AG04450 (cell line): Measurements from ENCODE around the gene UNC79. TPM values are rescaled to one million over a fixed set of nuclear protein-coding genes. Genes with fewer than 3 reads are reported as not detected.

Source experiments
- CTCF ChIA-PET: fragments of 300-600, 350-600 bp; formaldehyde crosslinking; extraction: SDS; loops from one replicate; lab custom pipeline; 2022; ENCODE audit warnings: antibody characterized with exemption, inconsistent platforms; lab: Charles Lee
- POLR2A ChIA-PET: fragments of 350-600 bp; formaldehyde crosslinking; extraction: SDS; loops from one replicate; lab custom pipeline; 2021; ENCODE audit warnings: antibody characterized with exemption, inconsistent platforms; lab: Yijun Ruan, JAX
- DNase-seq: peaks from one replicate; pipeline ENCODE4 v3.0.0-alpha.2; 2011; ENCODE audit warnings: low read depth, low spot score
- H3K27ac ChIP-seq: one replicate; pipeline ENCODE4 v1.5.1; 2012; ENCODE audit warnings: low read depth, low read length, control low read depth
- H3K27me3 ChIP-seq: one replicate; pipeline ENCODE4 v1.6.0; 2012; ENCODE audit warnings: low read length; ENCODE audit not compliant: control insufficient read depth, insufficient read depth
- H3K4me3 ChIP-seq: 2 replicates; pipeline ENCODE4 v1.5.1; 2011; ENCODE audit warnings: mild to moderate bottlenecking, low read depth, low read length, control low read depth
- H3K9me3 ChIP-seq: 2 replicates; pipeline ENCODE4 v1.5.1; 2012; ENCODE audit warnings: low read length; ENCODE audit not compliant: control insufficient read depth, insufficient read depth
- CTCF ChIP-seq: IDR thresholded peaks from 2 replicates; pipeline ENCODE4 v1.5.1; 2011; ENCODE audit warnings: low read depth, low read length, control low read depth, inconsistent platforms
- polyA plus RNA-seq: library from polyadenylated mRNA; depleted of rRNA; stranded (reverse); fragments of >200 nt; gene quantifications from 2 replicates; pipeline ENCODE4 v1.2.3, GENCODE V29; 2011

UNC79 gene
- polyA plus RNA-seq, 1 experiment, result 0.02 TPM

- Histone ChIP-seq H3K27ac (no peak overlapping the region), H3K27me3 (no peaks in the 10 kb centered on the region), H3K9me3 (peaks cover 2% of the 10 kb centered on the region; the same call in 1 of the 2 replicates), H3K4me3 (no peak overlapping the region)
- POLR2A ChIA-PET, result no interaction called here
- CTCF ChIA-PET, result no interaction called here
- no peak for TF ChIP-seq CTCF
- no peak for DNase-seq
Measured at GRCh38 chr14:93717668-93718320, 287.1 kb downstream of the UNC79 start.

GRCh38 chr14:93719256-93719655 is 288.5 kb downstream of the UNC79 start:
- Histone ChIP-seq H3K4me3 (no peak overlapping the region), H3K27me3 (no peaks in the 10 kb centered on the region), H3K27ac (no peak overlapping the region), H3K9me3 (peaks cover 2% of the 10 kb centered on the region; the same call in 1 of the 2 replicates)
- no peak for TF ChIP-seq CTCF
- ChIA-PET CTCF (no interaction called here), POLR2A (no interaction called here)
- no peak for DNase-seq

GRCh38 chr14:93720076-93720815 is 289.5 kb downstream of the UNC79 start:
- CTCF ChIA-PET, result no interaction called here
- no peaks in the 10 kb centered on the region for H3K27me3 ChIP-seq
- H3K4me3 ChIP-seq, result no peak overlapping the region
- no peak overlapping the region for H3K27ac ChIP-seq
- POLR2A ChIA-PET, result no interaction called here
- peaks cover 6% of the 10 kb centered on the region; the same call in 1 of the 2 replicates for H3K9me3 ChIP-seq
- no peak for TF ChIP-seq CTCF
- DNase-seq, result no peak

GRCh38 chr14:93720981-93721483 is 290.3 kb downstream of the UNC79 start:
- no peak for DNase-seq
- ChIA-PET CTCF (no interaction called here), POLR2A (no interaction called here)
- Histone ChIP-seq H3K27me3 (no peaks in the 10 kb centered on the region), H3K9me3 (peaks cover 12% of the 10 kb centered on the region; the same call in 1 of the 2 replicates), H3K27ac (no peak overlapping the region), H3K4me3 (no peak overlapping the region)
- TF ChIP-seq CTCF, result no peak

GRCh38 chr14:93723001-93723400 is 292.3 kb downstream of the UNC79 start:
- no peak for TF ChIP-seq CTCF
- H3K9me3 ChIP-seq, result peaks cover 22% of the 10 kb centered on the region; the same call in 1 of the 2 replicates
- no peak for DNase-seq
- H3K27ac ChIP-seq, result no peak overlapping the region
- no peak overlapping the region for H3K4me3 ChIP-seq
- no peaks in the 10 kb centered on the region for H3K27me3 ChIP-seq
- CTCF ChIA-PET, result no interaction called here
- POLR2A ChIA-PET, result no interaction called here
